HG03432 (cell line): ENCODE data around the gene PHKG2.

Experiments used
- ATAC-seq: cut with Tn5 transposase; IDR thresholded peaks from one replicate; pipeline ENCODE4 v1.9.1; 2021; ENCODE audit warnings: mild to moderate bottlenecking, moderate library complexity; ENCODE audit not compliant: unreplicated experiment

The PHKG2 gene

GRCh38 chr16:30793508-30794069 is 45.4 kb downstream of the PHKG2 start:
- ATAC-seq, result no peak

GRCh38 chr16:30794634-30795033 is 46.4 kb downstream of the PHKG2 start:
- ATAC-seq, result no peak

- ATAC-seq, result no peak
Observed at GRCh38 chr16:30797670-30798309, 49.6 kb downstream of the PHKG2 start.
